Stimulated activated CD4-positive, alpha-beta T cell treated with anti-CD3 and anti-CD28 coated beads, TNF-alpha, amount 100 ng/mL, for 48 hours (primary cell): ENCODE data around the gene SPRYD4.
A peak's percentile ranks its signal among the peaks of the same experiment; 100 is the strongest.

Experiments
- DNase-seq, 3 donors: peaks; one replicate each; pipeline ENCODE4 v3.0.0-alpha.2; 2020; ENCODE audit warnings: low read depth in 3 of 3

The SPRYD4 gene

GRCh38 chr12:56521209-56521589, 52.8 kb downstream of the SPRYD4 start:
- DNase-seq, result no peak

- peak in 1 of 3 donors; percentile 22 for DNase-seq
These were observed 53.4 kb downstream of the SPRYD4 start, which contains the start of gene RBMS2 for GRCh38 chr12:56521590-56522371. Gene RBMS2 (plus strand): TSS chr12:56521820. CDS start chr12:56522024, 204 bp downstream.

DNA sequence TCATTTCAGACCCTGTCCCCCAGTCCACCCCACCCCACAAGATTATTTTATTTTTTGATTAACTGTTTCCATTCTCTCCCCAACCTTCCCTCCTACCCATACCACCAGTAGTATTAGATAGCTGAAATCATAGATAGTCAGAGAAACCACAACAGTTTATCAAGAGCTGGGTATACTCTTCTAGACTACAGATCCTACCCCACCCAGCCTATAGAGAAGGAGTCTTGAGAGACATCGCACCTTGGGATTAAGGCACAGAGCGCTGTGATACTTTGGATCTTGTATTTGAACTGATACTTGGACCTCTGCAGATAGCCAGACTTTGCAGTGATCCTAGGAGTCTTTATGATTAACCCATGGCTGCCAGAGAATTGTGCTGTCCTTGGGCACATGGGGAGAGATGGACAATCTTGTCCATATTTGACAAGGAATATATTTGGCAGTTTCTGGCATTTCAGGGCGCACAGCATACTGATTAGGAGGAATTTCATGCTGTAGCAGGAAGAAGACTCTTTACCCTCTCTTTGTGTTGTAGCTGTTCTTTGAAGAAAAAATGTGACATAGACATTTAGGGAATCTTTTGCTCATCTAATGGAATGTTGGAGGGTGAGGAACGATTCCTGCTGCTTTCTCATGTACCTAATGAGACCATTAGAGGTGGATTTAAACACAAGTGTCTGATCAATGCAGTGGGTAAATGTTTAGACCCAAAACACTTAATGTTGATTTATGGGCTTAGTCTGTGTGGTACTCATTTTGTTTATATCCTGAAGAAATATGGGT, 54.2 kb downstream of the SPRYD4 start:
- DNase-seq, result no peak

DNA sequence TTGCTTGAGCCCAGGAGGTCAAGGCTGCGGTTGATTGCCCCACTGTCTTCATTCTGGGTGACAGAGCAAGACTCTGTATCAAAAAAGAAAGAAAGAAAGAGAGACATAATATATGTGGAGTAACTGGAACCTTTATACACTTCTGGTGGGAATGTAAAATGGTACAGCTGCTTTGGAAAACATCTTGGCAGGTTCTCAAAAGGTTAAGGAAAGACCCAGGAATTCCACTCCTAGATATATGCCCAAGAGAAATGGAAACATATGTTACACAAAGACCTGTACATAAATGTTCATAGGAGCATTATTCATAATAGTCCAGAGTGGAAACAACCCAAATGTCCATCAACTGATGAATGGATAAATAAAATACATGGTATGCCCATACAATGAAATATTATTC, 60.5 kb downstream of the SPRYD4 start:
- DNase-seq, result no peak
